GM12892 (cell line): ENCODE measurements around the gene WDR45B.

Experiments
- POLR2AphosphoS5 ChIP-seq: IDR thresholded peaks from 2 replicates; pipeline ENCODE4 v1.6.1; 2011; ENCODE audit warnings: low read depth, low read length, control low read depth
- TAF1 ChIP-seq: IDR thresholded peaks from 2 replicates; pipeline ENCODE4 v1.6.1; 2011; ENCODE audit warnings: low read depth, mild to moderate bottlenecking, control low read depth, low read length, borderline replicate concordance

GRCh38 chr17:82609655-82610054 is 38.6 kb downstream of the WDR45B start:
- TF ChIP-seq TAF1 (no peak), POLR2AphosphoS5 (no peak)
